ENCODE measurements around the gene SSR4.

GRCh38 chrX:153828723-153829548, 34.5 kb downstream of the SSR4 start:
- TF ChIP-seq, protein P1, sequence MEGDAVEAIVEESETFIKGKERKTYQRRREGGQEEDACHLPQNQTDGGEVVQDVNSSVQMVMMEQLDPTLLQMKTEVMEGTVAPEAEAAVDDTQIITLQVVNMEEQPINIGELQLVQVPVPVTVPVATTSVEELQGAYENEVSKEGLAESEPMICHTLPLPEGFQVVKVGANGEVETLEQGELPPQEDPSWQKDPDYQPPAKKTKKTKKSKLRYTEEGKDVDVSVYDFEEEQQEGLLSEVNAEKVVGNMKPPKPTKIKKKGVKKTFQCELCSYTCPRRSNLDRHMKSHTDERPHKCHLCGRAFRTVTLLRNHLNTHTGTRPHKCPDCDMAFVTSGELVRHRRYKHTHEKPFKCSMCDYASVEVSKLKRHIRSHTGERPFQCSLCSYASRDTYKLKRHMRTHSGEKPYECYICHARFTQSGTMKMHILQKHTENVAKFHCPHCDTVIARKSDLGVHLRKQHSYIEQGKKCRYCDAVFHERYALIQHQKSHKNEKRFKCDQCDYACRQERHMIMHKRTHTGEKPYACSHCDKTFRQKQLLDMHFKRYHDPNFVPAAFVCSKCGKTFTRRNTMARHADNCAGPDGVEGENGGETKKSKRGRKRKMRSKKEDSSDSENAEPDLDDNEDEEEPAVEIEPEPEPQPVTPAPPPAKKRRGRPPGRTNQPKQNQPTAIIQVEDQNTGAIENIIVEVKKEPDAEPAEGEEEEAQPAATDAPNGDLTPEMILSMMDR (IDR thresholded peaks at IDR 0.05; ENCODE audit: poor library complexity): no peak
- TF ChIP-seq EZH2 (IDR thresholded peaks at IDR 0.05; ENCODE audit: borderline replicate concordance): no peak

Measured in hepatocyte (in vitro differentiated cells).